PFSK-1 (cell line): Measurements from ENCODE around the gene UCP2.

Source experiments
- FOXP2 ChIP-seq: optimal IDR thresholded peaks from 2 replicates; pipeline ENCODE3; 2011; ENCODE audit warnings: borderline replicate concordance, control low read depth, inconsistent platforms; ENCODE audit not compliant: insufficient read depth; ENCODE audit errors: extremely low read length, extremely low read depth
- POLR2AphosphoS5 ChIP-seq: IDR thresholded peaks from 2 replicates; pipeline ENCODE4 v1.6.1; 2012; ENCODE audit warnings: low read depth, mild to moderate bottlenecking, control low read depth, low read length, moderate library complexity
- SIN3A ChIP-seq: IDR thresholded peaks from 2 replicates; pipeline ENCODE4 v1.6.1; 2012; ENCODE audit warnings: mild to moderate bottlenecking, low read length, moderate library complexity, borderline replicate concordance; ENCODE audit not compliant: insufficient read depth
- TAF1 ChIP-seq: IDR thresholded peaks from 2 replicates; pipeline ENCODE4 v1.6.1; 2012; ENCODE audit warnings: low read length, control low read depth, borderline replicate concordance; ENCODE audit not compliant: insufficient read depth
- TF ChIP-seq, protein P1 (sequence below), 2 experiments: IDR thresholded peaks; 2 replicates each; pipeline versions ENCODE4 v1.6.1 to v1.8.0; 2011 to 2012; ENCODE audit warnings: low read depth in 2 of 2, low read length in 2 of 2, control low read depth in 1 of 2, inconsistent platforms in 1 of 2, mild to moderate bottlenecking in 1 of 2, moderate library complexity in 1 of 2; ENCODE audit not compliant: insufficient read depth in 1 of 2

The UCP2 gene

DNA sequence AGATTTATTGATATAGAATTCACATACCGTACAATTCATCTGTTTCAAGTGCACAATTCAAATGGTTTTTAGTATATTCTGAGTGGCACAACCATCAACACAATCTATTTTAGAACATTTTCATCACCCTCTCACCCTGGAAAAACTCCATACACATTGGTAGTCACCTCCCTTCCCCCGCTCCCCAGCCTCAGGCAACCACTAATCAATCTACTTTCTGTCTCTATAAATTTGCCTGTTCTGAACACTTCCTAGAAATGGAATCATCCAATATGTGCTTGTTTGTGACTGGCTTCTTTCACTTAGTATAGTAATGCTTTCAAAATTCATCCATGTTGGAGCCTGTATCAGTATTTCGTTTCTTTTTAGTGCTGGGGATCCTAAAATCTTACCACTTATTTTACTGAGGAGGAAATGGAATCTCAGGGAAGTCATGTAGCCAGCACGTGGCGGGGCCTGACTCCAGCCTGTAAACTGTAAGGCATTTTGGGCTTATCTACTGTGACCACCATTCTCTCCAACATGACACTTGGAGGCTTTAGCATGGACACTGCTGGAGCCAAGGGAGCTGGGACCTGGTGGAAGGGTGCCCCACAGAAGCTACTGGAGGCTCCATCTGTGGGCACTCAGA is 27.1 kb upstream of the UCP2 start:
- no peak for TF ChIP-seq SIN3A
- TF ChIP-seq, protein P1, sequence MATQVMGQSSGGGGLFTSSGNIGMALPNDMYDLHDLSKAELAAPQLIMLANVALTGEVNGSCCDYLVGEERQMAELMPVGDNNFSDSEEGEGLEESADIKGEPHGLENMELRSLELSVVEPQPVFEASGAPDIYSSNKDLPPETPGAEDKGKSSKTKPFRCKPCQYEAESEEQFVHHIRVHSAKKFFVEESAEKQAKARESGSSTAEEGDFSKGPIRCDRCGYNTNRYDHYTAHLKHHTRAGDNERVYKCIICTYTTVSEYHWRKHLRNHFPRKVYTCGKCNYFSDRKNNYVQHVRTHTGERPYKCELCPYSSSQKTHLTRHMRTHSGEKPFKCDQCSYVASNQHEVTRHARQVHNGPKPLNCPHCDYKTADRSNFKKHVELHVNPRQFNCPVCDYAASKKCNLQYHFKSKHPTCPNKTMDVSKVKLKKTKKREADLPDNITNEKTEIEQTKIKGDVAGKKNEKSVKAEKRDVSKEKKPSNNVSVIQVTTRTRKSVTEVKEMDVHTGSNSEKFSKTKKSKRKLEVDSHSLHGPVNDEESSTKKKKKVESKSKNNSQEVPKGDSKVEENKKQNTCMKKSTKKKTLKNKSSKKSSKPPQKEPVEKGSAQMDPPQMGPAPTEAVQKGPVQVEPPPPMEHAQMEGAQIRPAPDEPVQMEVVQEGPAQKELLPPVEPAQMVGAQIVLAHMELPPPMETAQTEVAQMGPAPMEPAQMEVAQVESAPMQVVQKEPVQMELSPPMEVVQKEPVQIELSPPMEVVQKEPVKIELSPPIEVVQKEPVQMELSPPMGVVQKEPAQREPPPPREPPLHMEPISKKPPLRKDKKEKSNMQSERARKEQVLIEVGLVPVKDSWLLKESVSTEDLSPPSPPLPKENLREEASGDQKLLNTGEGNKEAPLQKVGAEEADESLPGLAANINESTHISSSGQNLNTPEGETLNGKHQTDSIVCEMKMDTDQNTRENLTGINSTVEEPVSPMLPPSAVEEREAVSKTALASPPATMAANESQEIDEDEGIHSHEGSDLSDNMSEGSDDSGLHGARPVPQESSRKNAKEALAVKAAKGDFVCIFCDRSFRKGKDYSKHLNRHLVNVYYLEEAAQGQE (IDR thresholded peaks at IDR 0.05; ENCODE audit: insufficient read depth in 1 of 2, low read depth in 2 of 2, low read length in 2 of 2): no peak
- no peak for TF ChIP-seq POLR2AphosphoS5
- TF ChIP-seq FOXP2: no peak
- TF ChIP-seq TAF1: no peak

GRCh38 chr11:74009230-74009547 is 26.5 kb upstream of the UCP2 start:
- TF ChIP-seq FOXP2 (no peak), TAF1 (no peak), POLR2AphosphoS5 (no peak), SIN3A (no peak)
- TF ChIP-seq, protein P1 (IDR thresholded peaks at IDR 0.05; ENCODE audit: insufficient read depth in 1 of 2, low read depth in 2 of 2, low read length in 2 of 2): no peak

- TF ChIP-seq TAF1 (no peak), FOXP2 (no peak), SIN3A (no peak), POLR2AphosphoS5 (no peak)
- TF ChIP-seq, protein P1 (IDR thresholded peaks at IDR 0.05; ENCODE audit: insufficient read depth in 1 of 2, low read depth in 2 of 2, low read length in 2 of 2): no peak
These were observed 26.0 kb upstream of the UCP2 start, which contains the start of gene UCP3 for GRCh38 chr11:74008373-74009229. UCP3 (minus strand) TSS chr11:74009085; CDS start chr11:74007042, 2,043 bp downstream.

GRCh38 chr11:74007691-74008372 is 25.2 kb upstream of the UCP2 start:
- TF ChIP-seq, protein P1 (IDR thresholded peaks at IDR 0.05; ENCODE audit: insufficient read depth in 1 of 2, low read depth in 2 of 2, low read length in 2 of 2): no peak
- TF ChIP-seq SIN3A: no peak
- no peak for TF ChIP-seq POLR2AphosphoS5
- TF ChIP-seq TAF1: no peak
- no peak for TF ChIP-seq FOXP2
